Stimulated activated CD4-positive, alpha-beta T cell treated with anti-CD3 and anti-CD28 coated beads, TNF-alpha, amount 100 ng/mL, for 4 hours (primary cell): Measurements from ENCODE around the gene TMTC2.

Source experiments
- DNase-seq, 3 experiments: peaks; one replicate each; pipeline ENCODE4 v3.0.0-alpha.2; 2020; ENCODE audit warnings: low read depth in 3 of 3

TMTC2 gene

GRCh38 chr12:83132360-83132759, 445.7 kb downstream of the TMTC2 start:
- no peak for DNase-seq

GRCh38 chr12:83136411-83136810, 449.7 kb downstream of the TMTC2 start:
- no peak for DNase-seq

- DNase-seq = no peak
These were observed 453.4 kb downstream of the TMTC2 start for GRCh38 chr12:83140135-83140534.

- no peak for DNase-seq
These were observed 454.8 kb downstream of the TMTC2 start for GRCh38 chr12:83141460-83141994.

- no peak for DNase-seq
These were observed 456.2 kb downstream of the TMTC2 start for GRCh38 chr12:83142914-83143313.

GRCh38 chr12:83143950-83144349, 457.2 kb downstream of the TMTC2 start:
- no peak for DNase-seq

GRCh38 chr12:83145325-83145840, 458.7 kb downstream of the TMTC2 start:
- no peak for DNase-seq

GRCh38 chr12:83147341-83147740, 460.6 kb downstream of the TMTC2 start:
- DNase-seq = no peak

GRCh38 chr12:83149987-83150386, 463.3 kb downstream of the TMTC2 start:
- no peak for DNase-seq

- no peak for DNase-seq
These were observed 463.9 kb downstream of the TMTC2 start for GRCh38 chr12:83150465-83151189.

GRCh38 chr12:83153177-83153576, 466.5 kb downstream of the TMTC2 start:
- DNase-seq = no peak

- DNase-seq = no peak
These were observed 470.1 kb downstream of the TMTC2 start for GRCh38 chr12:83156815-83157214.

GRCh38 chr12:83157604-83158003, 470.9 kb downstream of the TMTC2 start:
- DNase-seq = no peak

GRCh38 chr12:83158613-83159207, 472.0 kb downstream of the TMTC2 start:
- DNase-seq = no peak

- DNase-seq = no peak
These were observed 474.8 kb downstream of the TMTC2 start for GRCh38 chr12:83161456-83161855.

- DNase-seq = no peak
These were observed 482.0 kb downstream of the TMTC2 start for GRCh38 chr12:83168751-83169150.

- no peak for DNase-seq
These were observed 485.7 kb downstream of the TMTC2 start for GRCh38 chr12:83172441-83172840.

GRCh38 chr12:83172866-83173649, 486.4 kb downstream of the TMTC2 start:
- DNase-seq = no peak

GRCh38 chr12:83179999-83180398, 493.3 kb downstream of the TMTC2 start:
- DNase-seq = no peak

- DNase-seq = no peak
These were observed 494.4 kb downstream of the TMTC2 start for GRCh38 chr12:83181074-83181473.

- DNase-seq = no peak
These were observed 496.4 kb downstream of the TMTC2 start for GRCh38 chr12:83183132-83183531.
